ENCODE measurements around the gene C12orf43. TPM values are rescaled to one million over a fixed set of nuclear protein-coding genes. Genes with fewer than 3 reads are reported as not detected.

Gene C12orf43
- polyA plus RNA-seq, 1 donor (not counting 4 experiments of a cell fraction or from before 2014, with no cell fraction given) = 12.8 TPM

- FAIRE-seq = no peak
- Histone ChIP-seq H3K36me3 (ENCODE audit: control insufficient read depth in 2 of 2, extremely low read depth in 1 of 2, insufficient read depth in 2 of 2, low read length in 2 of 2) (no peaks in the 10 kb centered on the region), H3K27me3 (ENCODE audit: control insufficient read depth, extremely low read depth, insufficient read depth, low read length) (no peaks in the 10 kb centered on the region), H3K27ac (ENCODE audit: control insufficient read depth, insufficient read depth, low read length) (no peak overlapping the region), H3K9me1 (ENCODE audit: control insufficient read depth, extremely low read depth, insufficient read depth, low read length) (no peaks in the 10 kb centered on the region), H3K4me1 (ENCODE audit: control insufficient read depth, extremely low read depth, insufficient read depth, low read length) (no peaks in the 10 kb centered on the region), H2AFZ (ENCODE audit: control insufficient read depth, low read length) (no peak overlapping the region), H3K4me2 (ENCODE audit: control insufficient read depth, extremely low read depth, insufficient read depth, low read depth, low read length) (no peak overlapping the region), H3K4me3 (ENCODE audit: control insufficient read depth in 2 of 3, extremely low read depth in 1 of 3, insufficient read depth in 2 of 3, low read depth in 1 of 3, low read length in 3 of 3) (no peak overlapping the region), H4K20me1 (ENCODE audit: control insufficient read depth, extremely low read depth, insufficient read depth, low read length) (no peaks in the 10 kb centered on the region), H3K9me3 (ENCODE audit: control insufficient read depth, low read depth, low read length) (no peaks in the 10 kb centered on the region), H3K79me2 (ENCODE audit: control insufficient read depth, insufficient read depth, low read length) (no peaks in the 10 kb centered on the region), H3K9ac (ENCODE audit: control insufficient read depth, extremely low read depth, insufficient read depth, low read length) (no peak overlapping the region)
- DNase-seq (ENCODE audit: low read depth, low spot score) = no peak
- dilution Hi-C loops (cut with MboI; ENCODE audit: extremely low pct_ligation_motif_present, low sequenced_read_pairs) = no loop called here
- TF ChIP-seq CTCF (optimal IDR thresholded peaks at IDR 0.05 in 1 of 3, IDR thresholded peaks at IDR 0.05 in 1 of 3, conservative IDR thresholded peaks at IDR 0.05 in 1 of 3; ENCODE audit: extremely low read depth in 1 of 3, insufficient read depth in 2 of 3, low read length in 3 of 3) (no peak), EZH2 (IDR thresholded peaks at IDR 0.05; ENCODE audit: low read length) (no peak)
Observed at GRCh38 chr12:121053706-121054105, 37.4 kb upstream of the C12orf43 start.

- Histone ChIP-seq H3K4me3 (ENCODE audit: control insufficient read depth in 2 of 3, extremely low read depth in 1 of 3, insufficient read depth in 2 of 3, low read depth in 1 of 3, low read length in 3 of 3) (no peak overlapping the region), H3K9ac (ENCODE audit: control insufficient read depth, extremely low read depth, insufficient read depth, low read length) (no peak overlapping the region), H4K20me1 (ENCODE audit: control insufficient read depth, extremely low read depth, insufficient read depth, low read length) (no peaks in the 10 kb centered on the region), H3K27ac (ENCODE audit: control insufficient read depth, insufficient read depth, low read length) (no peak overlapping the region), H3K27me3 (ENCODE audit: control insufficient read depth, extremely low read depth, insufficient read depth, low read length) (no peaks in the 10 kb centered on the region), H3K36me3 (ENCODE audit: control insufficient read depth in 2 of 2, extremely low read depth in 1 of 2, insufficient read depth in 2 of 2, low read length in 2 of 2) (no peaks in the 10 kb centered on the region), H3K79me2 (ENCODE audit: control insufficient read depth, insufficient read depth, low read length) (no peaks in the 10 kb centered on the region), H3K4me2 (ENCODE audit: control insufficient read depth, extremely low read depth, insufficient read depth, low read depth, low read length) (no peak overlapping the region), H3K9me1 (ENCODE audit: control insufficient read depth, extremely low read depth, insufficient read depth, low read length) (no peaks in the 10 kb centered on the region), H3K4me1 (ENCODE audit: control insufficient read depth, extremely low read depth, insufficient read depth, low read length) (no peaks in the 10 kb centered on the region), H2AFZ (ENCODE audit: control insufficient read depth, low read length) (no peak overlapping the region), H3K9me3 (ENCODE audit: control insufficient read depth, low read depth, low read length) (no peaks in the 10 kb centered on the region)
- TF ChIP-seq CTCF (optimal IDR thresholded peaks at IDR 0.05 in 1 of 3, IDR thresholded peaks at IDR 0.05 in 1 of 3, conservative IDR thresholded peaks at IDR 0.05 in 1 of 3; ENCODE audit: extremely low read depth in 1 of 3, insufficient read depth in 2 of 3, low read length in 3 of 3) (no peak), EZH2 (IDR thresholded peaks at IDR 0.05; ENCODE audit: low read length) (no peak)
- FAIRE-seq (no peak), DNase-seq (ENCODE audit: low read depth, low spot score) (no peak)
- dilution Hi-C loops (cut with MboI; ENCODE audit: extremely low pct_ligation_motif_present, low sequenced_read_pairs) = no loop called here
Observed at GRCh38 chr12:121050725-121051124, 34.4 kb upstream of the C12orf43 start.
